ENCODE data around the gene CNIH2. TPM values are rescaled to one million over a fixed set of nuclear protein-coding genes. Genes with fewer than 3 reads are reported as not detected.

The CNIH2 gene
- polyA plus RNA-seq, 3 donors, result 0.16 to 1.3 TPM; not detected in 1

DNA sequence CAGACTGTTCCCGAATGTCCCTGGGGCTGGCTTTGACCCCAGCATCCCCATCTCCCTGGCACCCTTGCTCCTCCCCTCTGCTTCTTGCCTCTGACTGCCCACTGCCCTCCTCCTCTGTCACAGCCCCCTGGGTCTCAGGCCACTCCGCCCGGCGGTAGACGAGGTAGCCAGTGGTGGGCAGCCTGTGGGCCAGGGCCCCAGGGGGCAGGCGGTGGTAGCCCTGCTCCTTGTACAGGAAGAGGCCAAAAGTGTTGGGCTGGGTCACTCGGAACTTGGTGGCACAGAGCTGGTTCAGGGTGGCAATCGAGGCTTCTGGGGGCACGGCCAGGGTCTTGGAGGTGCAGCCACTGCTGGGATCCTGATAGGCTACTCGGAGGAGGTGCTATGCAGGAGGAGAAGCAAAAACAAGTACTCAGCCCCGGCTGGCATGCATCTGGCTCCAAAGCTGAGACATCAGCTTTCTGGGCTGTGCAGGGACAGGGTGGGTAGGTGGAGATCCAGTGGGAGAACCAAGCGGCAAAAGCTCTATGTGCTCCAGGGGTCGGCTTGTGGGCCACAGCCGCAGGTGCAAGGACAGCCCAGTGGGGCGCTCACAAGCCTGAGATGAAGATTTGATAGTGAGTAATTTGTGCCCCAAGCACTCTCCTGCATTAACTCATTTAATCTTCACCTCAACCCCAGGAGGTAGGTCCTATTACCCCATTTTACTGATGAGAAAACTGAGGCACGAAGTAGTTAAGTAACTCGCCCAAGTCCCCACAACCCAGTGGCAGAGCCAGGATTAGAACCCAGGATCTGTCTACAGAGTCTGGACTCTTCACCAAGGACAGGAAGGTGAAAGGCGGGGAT lies 54.6 kb downstream of the CNIH2 start:
- no peak overlapping the region for H3K27ac ChIP-seq (ENCODE audit: low read depth, low read length)
- WGBS, 3 donors, result 83 to 86% (median 84%) methylated on average over 16 to 18 of the region's 18 CpGs

DNA sequence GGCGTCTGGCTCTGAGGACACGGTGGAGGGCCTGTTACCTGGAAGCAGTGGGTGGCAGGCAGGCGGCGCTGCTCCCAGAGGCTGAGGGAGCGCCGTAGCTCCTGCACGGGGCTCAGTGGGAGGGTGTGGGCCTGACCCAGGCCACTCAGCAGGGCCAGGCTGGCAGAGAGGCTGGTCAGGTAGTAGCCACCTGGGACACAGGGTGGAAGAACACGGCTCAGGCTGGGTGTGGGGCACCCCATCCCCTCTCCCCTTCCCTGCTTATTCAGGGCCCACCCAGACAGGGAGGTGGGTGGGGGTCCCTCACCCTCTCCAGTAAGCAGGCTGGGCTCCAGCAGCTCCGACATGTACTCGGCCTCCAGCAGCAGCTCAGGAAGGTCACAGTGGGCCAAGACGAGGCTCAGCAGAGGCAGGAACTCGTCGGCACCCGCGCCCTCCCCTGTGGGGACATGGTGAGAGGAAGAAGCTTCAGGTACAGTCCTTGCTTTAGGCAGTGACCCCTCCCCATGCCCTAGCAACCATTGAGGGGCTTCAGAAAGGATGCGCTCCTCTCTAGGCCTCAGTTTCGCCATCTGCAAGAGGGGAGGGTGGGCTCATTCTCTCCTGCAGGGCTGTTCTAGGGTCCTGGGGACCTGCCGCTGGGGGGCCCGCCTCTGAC lies 55.4 kb downstream of the CNIH2 start:
- WGBS, 3 donors, result 91 to 93% (median 91%) methylated on average over 17 to 19 of the region's 19 CpGs
- H3K27ac ChIP-seq (ENCODE audit: low read depth, low read length), result no peak overlapping the region

Other genes with a start within 250 kb of the CNIH2 start
- gene GAL3ST3, start 229.0 kb upstream of the CNIH2 start, polyA plus RNA-seq, result under 1 TPM in 1 of 3 donors, not detected in 2; 0.64 TPM
- 100 to 1,000 TPM in 1 of 3 donors, 10 to 100 TPM in 2; 95.6 to 110 (median 98.5) TPM for gene SF3B2, start 225.8 kb upstream of the CNIH2 start, polyA plus RNA-seq
- gene PACS1, start 207.9 kb upstream of the CNIH2 start, polyA plus RNA-seq, result 10 to 100 TPM; 16.6 to 29.4 (median 26.5) TPM
- 10 to 100 TPM in 2 of 3 donors, 1 to 10 TPM in 1; 7.1 to 14.4 (median 14.2) TPM for gene KLC2, start 20.5 kb upstream of the CNIH2 start, polyA plus RNA-seq
- gene RAB1B, start 9.5 kb upstream of the CNIH2 start, polyA plus RNA-seq, result 100 to 1,000 TPM in 2 of 3 donors, 10 to 100 TPM in 1; 70.3 to 188 (median 183) TPM
- gene YIF1A, start 11.0 kb downstream of the CNIH2 start, polyA plus RNA-seq, result 10 to 100 TPM; 62.9 to 84.3 (median 78.5) TPM
- 1 to 10 TPM in 1 of 3 donors, under 1 TPM in 2; 0.22 to 1.3 (median 0.75) TPM for gene TMEM151A, start 13.7 kb downstream of the CNIH2 start, polyA plus RNA-seq
- gene CD248, start 38.9 kb downstream of the CNIH2 start, polyA plus RNA-seq, result 100 to 1,000 TPM in 1 of 3 donors, 10 to 100 TPM in 2; 22.3 to 327 (median 55.8) TPM
- gene RIN1, start 58.3 kb downstream of the CNIH2 start, polyA plus RNA-seq, result 1 to 10 TPM; 4.8 to 9.0 (median 6.5) TPM
- 10 to 100 TPM; 33.5 to 40.2 (median 36.4) TPM for gene BRMS1, start 66.9 kb downstream of the CNIH2 start, polyA plus RNA-seq
- gene B4GAT1, start 69.5 kb downstream of the CNIH2 start, polyA plus RNA-seq, result 10 to 100 TPM; 12.5 to 19.9 (median 17.9) TPM
- 1 to 10 TPM; 6.7 to 9.4 (median 6.8) TPM for gene SLC29A2, start 93.6 kb downstream of the CNIH2 start, polyA plus RNA-seq
- under 1 TPM in 2 of 3 donors, not detected in 1; 0.06 to 0.07 TPM for gene NPAS4, start 142.9 kb downstream of the CNIH2 start, polyA plus RNA-seq
- 10 to 100 TPM; 30.2 to 53.6 (median 42.9) TPM for gene MRPL11, start 160.7 kb downstream of the CNIH2 start, polyA plus RNA-seq
- 10 to 100 TPM in 1 of 3 donors, 1 to 10 TPM in 2; 3.9 to 10.0 (median 5.8) TPM for gene PELI3, start 188.7 kb downstream of the CNIH2 start, polyA plus RNA-seq
- gene DPP3, start 202.3 kb downstream of the CNIH2 start, polyA plus RNA-seq, result 10 to 100 TPM; 15.1 to 29.0 (median 18.6) TPM
- gene BBS1, start 232.5 kb downstream of the CNIH2 start, polyA plus RNA-seq, result 10 to 100 TPM; 11.5 to 15.5 (median 12.3) TPM